Skeletal muscle satellite cell (primary cell): Measurements from ENCODE around the gene SPATC1L.

ENCODE experiments used
- H3K27me3 ChIP-seq: 2 replicates; pipeline ENCODE4 v1.7.0; 2013; ENCODE audit warnings: low read length; ENCODE audit not compliant: control insufficient read depth, insufficient read depth
- H3K36me3 ChIP-seq: 2 replicates; pipeline ENCODE4 v1.7.0; 2013; ENCODE audit warnings: mild to moderate bottlenecking, control low read depth, low read length; ENCODE audit not compliant: insufficient read depth
- H3K4me1 ChIP-seq: 2 replicates; pipeline ENCODE4 v1.7.0; 2013; ENCODE audit warnings: low read length; ENCODE audit not compliant: control insufficient read depth, insufficient read depth
- H3K4me2 ChIP-seq: 2 replicates; pipeline ENCODE4 v1.7.0; 2013; ENCODE audit warnings: mild to moderate bottlenecking, low read length
- H3K4me3 ChIP-seq: 2 replicates; pipeline ENCODE4 v1.7.0; 2013; ENCODE audit warnings: low read length
- H3K9ac ChIP-seq: 2 replicates; pipeline ENCODE4 v1.7.0; 2013; ENCODE audit warnings: mild to moderate bottlenecking, low read depth, low read length, moderate library complexity
- H3K9me3 ChIP-seq: replicated peaks from 2 replicates; pipeline ENCODE4 v1.7.0; 2013; ENCODE audit warnings: mild to moderate bottlenecking, control low read depth, low read length

SPATC1L gene

GRCh38 chr21:46139686-46140085 lies 44.6 kb downstream of the SPATC1L start:
- H3K4me2 ChIP-seq = no peak overlapping the region
- H3K9me3 ChIP-seq = no peaks in the 10 kb centered on the region
- peaks cover 20% of the 10 kb centered on the region for H3K27me3 ChIP-seq
- peaks cover 6% of the 10 kb centered on the region for H3K4me1 ChIP-seq
- no peaks in the 10 kb centered on the region for H3K36me3 ChIP-seq
- no peak overlapping the region for H3K4me3 ChIP-seq
- no peak overlapping the region for H3K9ac ChIP-seq

- no peak overlapping the region for H3K4me2 ChIP-seq
- peaks cover 20% of the 10 kb centered on the region for H3K27me3 ChIP-seq
- no peaks in the 10 kb centered on the region for H3K36me3 ChIP-seq
- H3K4me3 ChIP-seq = no peak overlapping the region
- no peak overlapping the region for H3K9ac ChIP-seq
- H3K4me1 ChIP-seq = no peaks in the 10 kb centered on the region
- H3K9me3 ChIP-seq = no peaks in the 10 kb centered on the region
Observed at GRCh38 chr21:46138383-46138970, 45.8 kb downstream of the SPATC1L start.

- H3K36me3 ChIP-seq = no peaks in the 10 kb centered on the region
- no peaks in the 10 kb centered on the region for H3K9me3 ChIP-seq
- no peak overlapping the region for H3K4me2 ChIP-seq
- peaks cover 20% of the 10 kb centered on the region for H3K27me3 ChIP-seq
- H3K9ac ChIP-seq = no peak overlapping the region
- H3K4me1 ChIP-seq = no peaks in the 10 kb centered on the region
- no peak overlapping the region for H3K4me3 ChIP-seq
Observed at GRCh38 chr21:46137908-46138307, 46.4 kb downstream of the SPATC1L start.

GRCh38 chr21:46136739-46137349 lies 47.4 kb downstream of the SPATC1L start:
- no peaks in the 10 kb centered on the region for H3K4me1 ChIP-seq
- no peaks in the 10 kb centered on the region for H3K9me3 ChIP-seq
- peaks cover 20% of the 10 kb centered on the region for H3K27me3 ChIP-seq
- peaks cover 3% of the 10 kb centered on the region for H3K36me3 ChIP-seq
- no peak overlapping the region for H3K4me2 ChIP-seq
- H3K4me3 ChIP-seq = no peak overlapping the region
- H3K9ac ChIP-seq = no peak overlapping the region

- Histone ChIP-seq H3K9ac (no peak overlapping the region), H3K4me2 (no peak overlapping the region), H3K9me3 (no peaks in the 10 kb centered on the region), H3K4me3 (no peak overlapping the region), H3K27me3 (peaks cover 20% of the 10 kb centered on the region), H3K4me1 (no peaks in the 10 kb centered on the region), H3K36me3 (peaks cover 6% of the 10 kb centered on the region)
Observed at GRCh38 chr21:46135782-46136395, 48.4 kb downstream of the SPATC1L start.

- Histone ChIP-seq H3K36me3 (peaks cover 35% of the 10 kb centered on the region), H3K27me3 (no peaks in the 10 kb centered on the region), H3K4me2 (no peak overlapping the region), H3K9me3 (no peaks in the 10 kb centered on the region), H3K4me1 (no peaks in the 10 kb centered on the region), H3K9ac (no peak overlapping the region), H3K4me3 (no peak overlapping the region)
Observed at GRCh38 chr21:46131838-46132651, 52.2 kb downstream of the SPATC1L start.

GRCh38 chr21:46131588-46131837 lies 52.7 kb downstream of the SPATC1L start:
- Histone ChIP-seq H3K36me3 (peaks cover 40% of the 10 kb centered on the region), H3K9me3 (no peaks in the 10 kb centered on the region), H3K9ac (no peak overlapping the region), H3K27me3 (no peaks in the 10 kb centered on the region), H3K4me3 (no peak overlapping the region), H3K4me1 (no peaks in the 10 kb centered on the region), H3K4me2 (no peak overlapping the region)

GRCh38 chr21:46130831-46131587 lies 53.2 kb downstream of the SPATC1L start:
- Histone ChIP-seq H3K9ac (no peak overlapping the region), H3K4me3 (no peak overlapping the region), H3K4me1 (no peaks in the 10 kb centered on the region), H3K27me3 (no peaks in the 10 kb centered on the region), H3K9me3 (no peaks in the 10 kb centered on the region), H3K36me3 (peaks cover 44% of the 10 kb centered on the region), H3K4me2 (no peak overlapping the region)

- H3K9ac ChIP-seq = no peak overlapping the region
- no peak overlapping the region for H3K4me2 ChIP-seq
- H3K9me3 ChIP-seq = no peaks in the 10 kb centered on the region
- no peaks in the 10 kb centered on the region for H3K4me1 ChIP-seq
- H3K36me3 ChIP-seq = peaks cover 49% of the 10 kb centered on the region
- H3K4me3 ChIP-seq = no peak overlapping the region
- H3K27me3 ChIP-seq = no peaks in the 10 kb centered on the region
Observed at GRCh38 chr21:46129846-46130651, 54.2 kb downstream of the SPATC1L start.

- no peak overlapping the region for H3K9ac ChIP-seq
- H3K9me3 ChIP-seq = no peaks in the 10 kb centered on the region
- H3K4me1 ChIP-seq = no peaks in the 10 kb centered on the region
- no peaks in the 10 kb centered on the region for H3K27me3 ChIP-seq
- H3K4me2 ChIP-seq = no peak overlapping the region
- H3K36me3 ChIP-seq = peaks cover 59% of the 10 kb centered on the region
- H3K4me3 ChIP-seq = no peak overlapping the region
Observed at GRCh38 chr21:46128933-46129571, 55.2 kb downstream of the SPATC1L start.
